Keratinocyte (primary cell): ENCODE measurements around the gene HCN1.
"Not testable (repeated sequence)": the region's sequence is repeated elsewhere in the genome, so short reads cannot be mapped to it uniquely, and the experiment has no call there.

Source experiments
- CTCF ChIP-seq, 3 experiments: IDR thresholded peaks in 1 of 3; conservative IDR thresholded peaks in 1 of 3; optimal IDR thresholded peaks in 1 of 3; 2 replicates in 2 of 3; 3 replicates in 1 of 3; pipeline versions ENCODE3 to v1.5.1; 2011; ENCODE audit warnings: low read length in 3 of 3, mild to moderate bottlenecking in 3 of 3, moderate library complexity in 2 of 3, control low read depth in 1 of 3, inconsistent platforms in 1 of 3; ENCODE audit not compliant: insufficient read depth in 2 of 3; ENCODE audit errors: extremely low read depth in 1 of 3
- EZH2 ChIP-seq: IDR thresholded peaks from one replicate; pipeline ENCODE4 v1.6.1; 2012; ENCODE audit warnings: inconsistent platforms, mild to moderate bottlenecking, low read length, moderate library complexity

- not testable (repeated sequence) for TF ChIP-seq CTCF (optimal IDR thresholded peaks at IDR 0.05 in 1 of 3, IDR thresholded peaks at IDR 0.05 in 1 of 3, conservative IDR thresholded peaks at IDR 0.05 in 1 of 3; ENCODE audit: extremely low read depth in 1 of 3, insufficient read depth in 2 of 3, low read length in 3 of 3); EZH2
These were observed 324.8 kb downstream of the HCN1 start for GRCh38 chr5:45371423-45371822.
